COR-L47 (cell line): ENCODE data around the gene CHST13.
A peak's percentile ranks its signal among the peaks of the same experiment; 100 is the strongest.

Experiments used
- DNase-seq: peaks from one replicate; lab custom pipeline; 2025; lab: John Stamatoyannopoulos, UW

CHST13 gene

DNA sequence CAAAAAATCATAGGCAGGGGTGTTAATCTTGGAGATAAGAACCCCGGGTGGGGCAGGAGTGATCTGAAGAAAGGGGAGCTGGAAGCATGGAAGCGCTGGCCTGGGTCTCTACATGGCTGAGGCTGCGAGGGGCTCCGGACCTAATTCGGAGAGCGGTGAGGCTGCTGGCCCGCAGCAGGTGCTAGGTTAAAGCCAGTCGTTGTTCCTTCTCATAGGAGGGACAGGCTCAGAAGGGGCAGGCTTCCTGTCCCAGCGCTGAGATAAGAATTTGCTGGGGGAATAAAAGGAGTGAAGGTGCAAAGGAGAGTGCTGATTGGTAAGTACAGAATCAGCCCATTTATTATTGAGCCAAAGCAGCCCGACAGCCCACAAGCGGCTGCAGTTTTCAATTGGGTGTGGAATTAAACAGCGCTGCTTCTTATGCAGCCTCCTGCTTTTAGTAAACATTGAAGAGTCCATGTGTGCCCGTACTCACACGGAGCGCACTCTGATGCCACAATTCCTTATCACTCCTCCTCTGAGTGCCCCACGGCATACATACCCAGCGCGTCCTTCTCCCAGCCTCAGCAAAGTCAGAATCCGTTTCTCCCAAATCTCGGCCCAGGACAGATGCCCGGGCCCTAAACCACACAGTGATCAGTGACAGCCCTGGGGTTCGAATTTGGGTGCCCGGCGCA, 17.1 kb downstream of the CHST13 start:
- no peak for DNase-seq

DNA sequence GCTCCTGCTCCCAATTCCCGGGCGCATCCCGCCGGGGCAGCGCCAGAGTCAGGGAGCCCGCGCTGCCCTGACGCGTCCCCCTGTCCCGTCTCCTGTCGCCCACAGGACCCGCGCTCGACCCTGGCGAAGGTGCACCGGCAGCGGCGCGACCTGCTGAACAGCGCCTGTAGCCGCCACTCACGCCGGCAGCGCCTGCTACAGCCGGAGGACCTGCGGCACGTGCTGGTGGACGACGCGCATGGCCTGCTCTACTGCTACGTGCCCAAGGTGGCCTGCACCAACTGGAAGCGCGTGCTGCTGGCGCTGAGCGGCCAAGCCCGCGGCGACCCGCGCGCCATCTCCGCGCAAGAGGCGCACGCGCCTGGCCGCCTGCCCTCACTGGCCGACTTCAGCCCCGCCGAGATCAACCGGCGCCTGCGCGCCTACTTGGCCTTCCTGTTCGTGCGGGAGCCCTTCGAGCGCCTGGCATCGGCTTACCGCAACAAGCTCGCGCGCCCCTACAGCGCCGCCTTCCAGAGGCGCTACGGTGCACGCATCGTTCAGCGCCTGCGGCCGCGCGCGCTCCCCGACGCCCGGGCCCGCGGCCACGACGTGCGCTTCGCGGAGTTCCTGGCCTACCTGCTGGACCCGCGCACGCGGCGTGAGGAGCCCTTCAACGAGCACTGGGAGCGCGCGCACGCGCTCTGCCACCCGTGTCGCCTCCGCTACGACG, 17.8 kb downstream of the CHST13 start:
- DNase-seq, result no peak

DNA sequence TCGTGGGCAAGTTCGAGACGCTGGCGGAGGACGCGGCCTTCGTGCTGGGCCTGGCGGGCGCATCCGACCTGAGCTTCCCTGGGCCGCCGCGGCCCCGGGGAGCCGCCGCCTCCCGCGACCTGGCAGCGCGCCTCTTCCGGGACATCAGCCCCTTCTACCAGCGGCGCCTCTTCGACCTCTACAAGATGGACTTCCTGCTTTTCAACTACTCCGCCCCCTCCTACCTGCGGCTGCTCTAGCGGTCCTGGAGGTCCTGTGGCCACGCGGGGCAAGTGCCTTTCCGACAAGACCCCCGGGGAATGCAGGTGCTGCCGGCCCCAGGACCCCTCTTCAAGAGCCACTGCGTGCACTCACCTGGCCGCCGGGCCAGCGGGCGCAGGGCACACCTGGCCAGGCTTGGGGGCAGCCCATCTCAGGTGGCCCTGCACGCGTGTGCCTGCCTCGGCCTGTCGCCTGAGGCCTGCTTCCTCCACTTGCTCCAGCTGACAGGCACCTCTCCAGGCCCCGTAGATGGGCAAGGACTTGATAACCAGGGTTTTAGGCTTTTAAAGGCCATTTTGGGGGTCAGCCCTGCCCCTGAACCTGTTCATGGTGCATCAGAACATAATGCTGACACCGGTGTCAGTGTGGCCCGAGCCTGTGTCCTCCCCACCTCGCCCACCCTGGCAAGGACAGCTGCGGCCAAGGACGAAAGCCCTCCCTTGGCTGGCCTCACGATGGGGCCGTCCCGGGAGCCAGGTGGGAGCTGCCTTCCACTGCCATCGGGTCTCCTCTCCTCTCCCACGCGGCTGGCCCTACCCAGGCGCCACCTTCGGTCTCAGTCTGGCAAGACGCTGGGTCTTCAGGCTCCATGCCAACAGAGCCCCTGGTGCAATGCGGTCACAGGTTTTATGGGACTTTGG, 18.6 kb downstream of the CHST13 start:
- no peak for DNase-seq

DNA sequence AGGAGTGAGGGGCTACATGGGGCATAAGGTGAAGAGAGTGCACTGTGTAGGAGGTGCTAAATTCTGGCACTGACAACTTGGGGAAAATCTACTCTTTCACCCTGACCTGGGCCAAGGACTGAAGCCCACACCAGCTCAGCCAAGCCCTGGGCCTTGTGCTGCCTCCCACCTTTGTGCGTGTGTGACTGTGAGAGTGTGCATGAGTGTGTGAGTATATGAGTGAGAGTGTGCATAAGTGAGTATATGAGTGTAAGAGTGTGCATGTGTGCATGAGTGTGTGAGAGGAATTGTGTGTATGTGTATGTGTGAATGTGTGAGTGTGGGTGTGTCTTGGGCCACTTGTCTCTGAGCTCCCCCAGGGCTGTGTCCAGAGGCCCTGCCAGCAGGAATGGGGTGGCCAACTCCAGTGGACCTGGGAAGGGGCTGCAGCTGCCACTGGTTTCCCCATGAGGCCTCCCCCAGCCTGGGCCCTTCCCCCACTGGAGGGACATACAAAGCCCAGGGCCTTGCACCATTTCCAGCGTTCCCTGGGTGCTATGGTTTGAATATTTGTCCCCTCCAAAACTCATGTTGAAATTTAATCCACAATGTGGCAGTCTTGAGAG, 19.6 kb downstream of the CHST13 start:
- no peak for DNase-seq

DNA sequence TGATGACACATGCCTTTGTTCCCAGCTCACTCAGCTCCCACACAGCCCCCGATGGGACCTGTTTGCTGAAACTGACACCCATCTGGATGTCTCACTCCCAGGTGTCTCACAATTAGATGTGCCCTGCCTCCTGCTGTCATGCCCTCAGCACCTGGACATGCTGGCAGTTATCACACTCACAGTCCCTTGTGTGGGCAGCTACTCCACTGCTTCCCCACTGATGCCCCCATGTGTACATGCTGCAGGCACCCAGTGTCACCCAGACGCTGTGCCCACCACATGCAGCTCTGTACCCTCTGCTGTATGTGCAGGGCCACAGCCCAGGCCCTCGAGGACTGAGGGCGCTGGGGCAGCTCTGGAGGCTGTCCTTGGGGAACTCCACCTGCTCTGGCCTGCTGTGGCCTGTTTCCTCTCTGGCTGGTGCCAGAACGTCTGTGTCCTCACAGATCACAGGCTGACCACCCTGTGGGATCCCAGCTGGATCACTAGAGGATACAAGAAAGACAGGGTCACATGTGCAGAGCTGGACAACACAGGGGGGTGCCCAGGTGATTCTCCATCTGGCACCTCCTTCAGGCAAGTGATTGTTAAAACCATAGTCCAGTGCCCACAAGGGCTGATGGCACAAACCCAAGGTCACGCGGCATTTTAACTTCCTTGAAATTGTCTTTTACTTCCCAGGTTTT, 20.8 kb downstream of the CHST13 start:
- DNase-seq, result peak; percentile 92

DNA sequence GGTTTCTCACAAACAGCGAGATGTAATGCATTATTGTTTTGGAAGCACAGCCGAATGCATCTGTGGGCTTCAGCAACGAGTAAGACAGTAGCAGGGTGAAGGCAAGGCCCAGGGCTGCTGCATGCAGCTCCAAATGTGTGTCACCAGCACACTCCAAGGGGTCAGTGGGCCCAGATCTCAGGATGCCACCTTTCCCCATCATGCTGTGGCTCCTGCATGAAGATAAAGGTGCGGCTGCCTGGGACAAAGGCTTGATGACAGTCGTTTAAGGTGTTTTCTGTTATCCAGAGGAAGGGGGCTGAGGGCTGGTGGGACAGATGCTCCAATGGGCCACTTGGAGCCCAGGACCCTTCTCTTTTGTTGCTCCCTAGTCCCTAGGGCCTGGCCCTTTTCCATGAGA, 21.6 kb downstream of the CHST13 start:
- no peak for DNase-seq

DNA sequence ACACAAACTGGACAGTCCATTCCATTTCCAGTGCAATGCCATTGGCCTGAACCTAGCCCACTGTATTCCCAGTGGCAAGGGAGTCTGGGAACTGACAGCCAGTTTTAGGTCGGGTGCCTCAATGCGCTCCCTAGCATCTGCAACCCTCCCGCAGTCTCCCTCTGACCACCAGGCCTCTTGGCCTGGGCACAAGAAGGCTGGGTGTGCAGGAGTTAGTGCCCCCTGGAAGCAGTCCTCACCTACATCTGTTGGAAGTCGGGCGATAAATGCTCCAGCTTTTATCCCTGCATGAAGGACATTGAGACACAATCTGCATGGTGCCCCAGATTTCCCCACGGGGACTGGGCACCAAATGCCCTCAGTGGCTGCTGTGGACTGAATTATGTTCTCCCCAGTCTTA, 22.1 kb downstream of the CHST13 start:
- DNase-seq, result no peak

DNA sequence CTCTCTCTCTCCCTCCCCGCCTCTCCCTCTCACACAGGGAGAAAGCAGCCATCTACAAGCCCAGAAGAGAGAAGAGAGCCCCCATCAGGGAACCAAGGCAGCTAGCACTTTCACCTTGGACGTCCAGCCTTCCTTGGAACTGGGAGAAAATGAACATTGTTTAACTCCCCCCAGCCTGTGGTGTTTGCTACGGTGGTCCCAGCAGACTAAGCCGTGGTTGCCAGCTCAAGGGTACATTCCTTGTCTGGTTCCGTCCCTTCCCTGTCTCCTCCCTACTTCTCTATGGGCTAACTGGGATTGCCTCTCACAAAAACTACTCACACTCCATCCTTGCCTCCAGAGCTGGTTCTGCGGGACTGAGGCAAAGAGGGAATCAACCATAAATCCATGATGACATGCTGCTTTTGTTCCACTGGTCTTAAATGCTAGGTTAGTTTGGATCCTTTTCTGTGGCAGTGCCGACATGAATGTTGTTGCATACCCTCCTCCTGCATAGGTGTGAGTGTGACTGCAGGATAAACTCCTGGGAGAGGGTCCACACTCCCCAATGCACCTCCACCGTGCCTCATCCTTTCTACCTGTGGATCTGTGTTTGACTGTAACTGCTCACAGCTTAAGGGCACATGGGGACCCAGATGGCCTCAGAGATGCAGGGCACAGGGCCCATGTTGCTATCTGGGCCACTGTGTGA, 22.7 kb downstream of the CHST13 start:
- no peak for DNase-seq

DNA sequence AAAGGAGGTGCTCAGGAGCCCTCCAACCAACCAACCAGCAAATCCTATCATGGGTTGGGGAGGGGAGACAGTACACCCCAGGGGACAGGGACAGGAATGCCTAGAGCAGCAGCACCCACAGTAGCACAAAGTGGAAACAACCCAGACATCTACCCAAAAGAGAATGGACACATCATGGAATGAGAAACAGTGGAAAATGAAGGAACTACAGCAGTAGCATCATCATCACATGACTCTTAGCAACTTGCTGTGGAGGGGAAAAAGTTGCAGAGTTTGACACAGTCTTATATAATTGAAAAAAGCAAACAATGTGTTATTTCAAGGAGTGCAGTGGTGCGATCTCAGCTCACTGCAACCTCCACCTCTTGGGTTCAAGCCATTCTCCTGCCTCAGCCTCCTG, 23.8 kb downstream of the CHST13 start:
- no peak for DNase-seq

DNA sequence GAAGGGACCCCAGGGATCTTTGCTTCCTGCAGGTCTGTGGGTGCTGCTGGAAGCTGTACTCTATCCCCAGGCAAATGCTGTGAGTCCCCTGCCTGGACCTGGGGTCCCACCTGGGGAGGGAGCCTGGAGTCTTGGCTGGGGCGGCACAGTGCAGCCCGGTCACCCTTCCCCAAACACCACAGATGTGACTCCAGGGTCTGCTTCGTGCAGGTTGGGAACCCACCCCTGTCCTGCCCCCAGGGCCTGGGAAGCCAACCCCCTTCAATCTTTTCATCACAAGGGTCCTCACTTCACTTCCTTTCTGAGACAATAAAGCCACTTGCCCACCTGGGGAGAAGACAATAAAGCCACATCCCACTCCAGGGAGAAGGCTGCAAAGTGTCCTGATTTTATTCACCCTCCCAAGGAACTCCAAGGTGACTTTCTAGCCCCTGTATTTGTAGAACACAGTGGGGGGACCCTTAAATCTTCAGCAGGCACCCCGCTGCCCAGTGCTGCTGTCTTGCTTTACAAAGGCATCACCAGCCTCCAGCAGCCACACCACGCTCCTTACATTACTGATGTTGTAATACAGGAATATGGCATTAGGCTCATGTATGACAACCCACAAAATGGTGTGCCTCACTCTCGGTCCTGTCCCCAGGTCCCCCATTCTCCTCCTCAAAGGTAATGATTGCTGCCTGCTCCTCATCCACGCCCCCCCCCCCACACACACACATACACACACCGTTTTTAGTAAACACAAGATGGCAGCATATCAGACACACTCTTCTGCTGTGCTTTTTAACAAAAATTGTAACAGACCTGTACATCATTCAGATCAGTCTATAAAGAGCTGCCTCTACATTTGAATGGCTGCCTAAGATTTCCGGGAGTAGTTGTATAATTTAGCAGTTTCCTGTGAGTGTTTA, 24.9 kb downstream of the CHST13 start:
- DNase-seq, result peak; percentile 38

DNA sequence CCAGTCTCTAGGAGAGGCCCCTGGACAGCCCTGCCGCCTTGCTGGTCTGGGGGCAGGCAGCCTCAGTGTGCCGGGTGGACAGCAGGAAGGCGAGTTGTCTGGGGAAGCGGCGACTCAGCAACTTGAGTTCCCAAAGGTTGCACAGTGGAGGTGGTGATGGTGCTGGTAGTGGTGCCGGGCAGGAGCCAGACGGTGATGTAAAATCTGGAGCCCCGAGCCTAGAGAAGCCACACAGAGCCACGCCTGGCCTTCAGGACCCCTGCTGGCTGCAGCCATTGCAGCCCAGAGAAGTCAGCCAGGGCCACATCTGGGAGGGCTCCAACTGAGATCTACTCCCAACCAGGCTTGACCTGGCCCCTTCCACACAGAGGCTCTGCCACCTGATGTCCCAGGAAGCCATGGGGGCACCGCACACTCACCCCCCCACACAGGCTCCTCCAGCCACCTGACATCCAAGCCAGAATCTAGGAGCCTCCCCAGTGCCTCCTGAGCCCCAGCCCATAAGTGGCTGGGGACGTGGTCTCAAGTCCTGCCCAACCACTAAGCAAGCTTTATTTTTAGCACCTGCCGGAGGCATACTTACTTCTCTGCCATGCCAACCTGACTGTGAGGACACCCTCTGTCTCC, 26.0 kb downstream of the CHST13 start:
- no peak for DNase-seq

DNA sequence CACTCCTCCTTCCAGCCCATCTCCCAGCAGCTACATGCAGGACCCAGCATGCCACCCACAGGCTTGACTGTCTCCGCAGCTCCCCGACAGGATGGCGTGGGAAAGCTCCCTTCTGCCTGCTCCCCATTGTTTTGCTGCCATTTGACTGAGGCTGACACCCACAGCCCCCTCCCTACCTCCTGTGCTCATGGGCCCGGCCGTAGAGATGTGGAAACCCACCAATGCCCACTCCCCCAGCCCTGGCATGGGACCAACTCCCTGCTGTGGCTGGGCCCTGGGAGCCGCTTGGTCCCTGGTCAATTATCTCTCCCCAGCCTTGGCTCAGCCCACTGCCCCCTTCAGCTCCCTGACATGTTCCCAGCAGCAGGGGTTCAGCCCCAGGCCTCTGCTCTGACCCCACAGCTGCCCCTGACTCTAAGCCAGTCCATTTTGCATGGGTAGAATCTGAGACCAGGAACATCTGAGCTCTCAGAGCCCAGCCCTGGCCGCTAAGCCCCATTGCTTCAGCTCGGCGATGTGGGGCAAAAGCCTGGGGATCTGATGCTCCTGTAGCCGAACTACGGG, 26.6 kb downstream of the CHST13 start:
- peak; percentile 70 for DNase-seq

DNA sequence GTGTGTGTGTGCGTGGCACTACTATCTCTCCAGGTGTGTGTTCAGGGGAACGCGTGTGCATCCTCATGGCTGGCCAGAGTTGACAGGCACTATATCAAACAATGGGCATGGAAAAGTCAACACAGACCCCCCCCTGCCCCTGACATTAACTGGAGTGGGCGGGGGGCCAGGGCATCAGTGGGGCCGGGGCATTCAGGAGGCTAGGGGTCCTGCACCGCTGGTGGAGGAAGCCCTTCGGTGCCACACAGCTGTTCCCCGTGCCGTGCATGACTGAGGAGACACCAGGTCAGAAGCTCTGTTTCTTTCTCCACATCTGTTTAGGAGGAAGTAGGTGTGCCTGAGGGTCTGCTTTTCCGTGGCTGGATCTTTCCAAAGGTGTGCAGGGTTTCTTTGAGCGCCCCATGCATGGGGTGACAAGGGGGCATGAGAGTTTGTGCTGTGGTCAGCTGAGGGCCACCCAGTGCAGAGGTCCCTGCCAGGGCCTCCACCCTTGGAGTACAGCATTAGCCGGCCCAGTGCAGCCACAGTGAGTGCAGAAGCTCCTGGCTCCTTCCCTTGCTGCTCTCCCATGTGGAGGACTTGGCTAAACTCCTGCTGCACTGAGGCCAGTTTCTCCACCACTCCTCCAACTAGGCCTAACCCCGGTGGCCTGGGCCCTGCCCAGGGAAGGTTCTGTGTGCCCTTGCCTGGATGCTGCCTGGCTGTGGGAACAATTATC, 27.3 kb downstream of the CHST13 start:
- peak; percentile 16 for DNase-seq

DNA sequence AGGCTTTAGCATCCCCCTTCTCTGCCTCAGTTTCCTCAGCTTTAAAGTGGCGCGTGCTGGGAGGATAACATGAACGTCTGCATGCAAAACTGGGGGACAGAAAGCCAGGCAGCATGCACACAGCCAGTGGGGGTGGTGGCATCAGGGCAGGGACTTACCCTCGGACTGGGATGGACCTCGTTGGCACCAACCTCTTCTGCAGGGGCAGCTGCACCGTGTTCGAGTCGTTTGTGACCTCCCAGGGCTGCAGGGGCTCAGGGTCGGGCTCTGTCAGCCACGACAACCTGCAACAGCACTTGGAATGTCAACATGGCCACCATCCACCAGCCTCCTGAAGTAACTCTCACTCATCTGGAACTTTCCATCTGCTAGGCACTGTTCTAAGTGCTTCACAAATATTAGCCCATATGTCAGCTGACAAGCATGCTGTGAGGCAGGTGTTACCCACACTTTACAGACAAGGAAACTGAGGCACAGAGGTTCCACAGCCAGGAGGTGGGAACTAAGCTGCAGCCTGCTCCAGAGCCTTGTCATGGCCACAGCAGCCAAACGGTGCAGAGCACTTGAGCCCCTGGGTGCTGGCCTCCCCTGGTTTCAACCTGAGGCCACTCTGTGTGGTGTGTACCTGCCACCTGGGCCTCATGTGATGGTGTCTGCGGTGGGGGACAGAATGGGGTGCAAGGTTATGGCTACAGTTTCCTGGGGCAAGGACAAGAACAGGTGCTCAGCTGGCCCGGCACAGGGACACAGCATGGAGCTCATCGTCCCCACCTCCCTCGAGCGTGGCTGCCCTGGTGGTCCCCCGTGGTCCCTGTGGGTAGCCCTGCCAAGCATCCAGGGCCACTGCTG, 28.1 kb downstream of the CHST13 start:
- no peak for DNase-seq

DNA sequence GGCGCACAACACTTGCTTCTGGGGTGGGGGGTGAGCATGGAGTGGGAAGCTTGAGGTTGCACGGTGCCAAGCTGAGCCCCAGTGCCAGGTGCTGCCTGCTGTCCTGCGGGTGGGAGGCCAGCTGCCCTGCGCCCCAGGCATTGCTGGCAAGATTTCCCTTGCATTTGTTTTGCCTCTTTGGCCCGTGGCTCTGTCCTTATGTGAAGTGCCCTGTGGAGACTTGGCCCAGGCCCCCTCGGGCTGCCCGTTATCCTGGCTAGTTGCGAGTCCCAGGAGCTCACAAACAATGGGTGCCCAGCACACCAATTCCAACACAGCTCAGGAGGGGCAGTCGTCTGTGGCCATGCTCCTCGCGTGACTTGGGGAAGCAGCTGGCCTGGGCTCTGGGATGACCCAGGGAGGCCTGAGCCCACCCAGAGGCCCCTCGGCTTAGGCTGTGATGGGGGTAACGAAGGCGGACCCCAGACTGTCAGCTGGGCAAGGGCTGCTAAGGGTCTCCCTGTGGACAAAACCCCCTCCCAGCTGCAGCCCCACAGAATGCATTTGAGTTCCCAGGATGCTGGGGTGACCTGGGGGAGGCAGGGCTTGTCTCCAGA, 28.8 kb downstream of the CHST13 start:
- DNase-seq, result no peak

DNA sequence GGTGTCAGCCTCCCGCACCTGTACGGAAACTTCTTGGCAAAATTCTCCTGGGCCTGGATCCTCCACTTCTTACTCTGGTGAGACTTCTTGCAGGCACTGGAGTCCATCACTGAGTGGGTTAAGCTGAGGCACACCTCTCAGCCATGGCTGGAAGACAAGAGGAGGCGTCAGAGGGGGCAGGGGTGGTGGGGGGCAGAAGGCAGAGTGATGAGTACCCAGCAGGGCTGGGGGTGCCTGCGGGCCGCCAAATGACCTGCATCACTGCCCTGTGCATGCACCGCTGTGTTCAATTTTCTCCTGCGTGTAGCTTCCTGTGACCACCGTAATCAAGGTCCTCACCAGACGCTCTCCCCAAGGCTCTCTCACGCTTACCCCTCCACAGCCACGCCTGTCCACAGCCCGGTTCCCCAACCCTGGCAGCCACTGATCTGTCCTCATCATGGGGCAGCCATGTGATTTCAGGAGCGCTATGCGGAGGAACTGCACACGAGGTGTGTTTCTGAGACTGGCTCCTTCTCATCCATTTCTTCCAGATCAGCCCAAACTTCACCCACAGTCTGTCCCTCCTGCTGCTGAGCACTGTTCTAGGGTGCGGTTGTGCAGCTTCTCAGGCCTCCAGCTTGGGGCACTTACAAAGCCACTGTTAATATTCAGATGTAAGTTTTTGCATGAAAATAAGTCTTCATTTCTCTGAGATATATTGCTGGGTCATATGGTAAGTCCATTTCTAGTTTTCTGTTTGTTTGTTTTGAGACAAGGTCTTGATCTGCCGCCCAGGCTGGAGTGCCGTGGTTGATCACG, 29.5 kb downstream of the CHST13 start:
- no peak for DNase-seq
